ENCODE measurements around the gene XIST. TPM values are rescaled to one million over a fixed set of nuclear protein-coding genes. Genes with fewer than 3 reads are reported as not detected.

The XIST gene
- polyA plus RNA-seq, 1 donor (not counting 4 experiments of a cell fraction or from before 2014, with no cell fraction given), result 199 TPM

GRCh38 chrX:73852022-73852421 lies 492 bp downstream of the XIST start:
- Histone ChIP-seq H3K9me3 (ENCODE audit: control insufficient read depth, low read depth, low read length) (no peaks in the 10 kb centered on the region), H3K4me1 (ENCODE audit: control insufficient read depth, extremely low read depth, insufficient read depth, low read length) (no peaks in the 10 kb centered on the region), H3K27ac (ENCODE audit: control insufficient read depth, insufficient read depth, low read length) (peak overlapping the region; percentile 76), H3K4me2 (ENCODE audit: control insufficient read depth, extremely low read depth, insufficient read depth, low read depth, low read length) (peak overlapping the region; percentile 3), H3K9me1 (ENCODE audit: control insufficient read depth, extremely low read depth, insufficient read depth, low read length) (no peaks in the 10 kb centered on the region), H4K20me1 (ENCODE audit: control insufficient read depth, extremely low read depth, insufficient read depth, low read length) (peaks cover 12% of the 10 kb centered on the region), H3K4me3 (ENCODE audit: control insufficient read depth in 2 of 3, extremely low read depth in 1 of 3, insufficient read depth in 2 of 3, low read depth in 1 of 3, low read length in 3 of 3) (peak overlapping the region; percentile 46 to 72 (median 71)), H2AFZ (ENCODE audit: control insufficient read depth, low read length) (no peak overlapping the region), H3K27me3 (ENCODE audit: control insufficient read depth, extremely low read depth, insufficient read depth, low read length) (no peaks in the 10 kb centered on the region), H3K9ac (ENCODE audit: control insufficient read depth, extremely low read depth, insufficient read depth, low read length) (peak overlapping the region; percentile 86), H3K79me2 (ENCODE audit: control insufficient read depth, insufficient read depth, low read length) (peaks cover 48% of the 10 kb centered on the region), H3K36me3 (ENCODE audit: control insufficient read depth in 2 of 2, extremely low read depth in 1 of 2, insufficient read depth in 2 of 2, low read length in 2 of 2) (no peaks in the 10 kb centered on the region)
- dilution Hi-C loops (cut with MboI; ENCODE audit: extremely low pct_ligation_motif_present, low sequenced_read_pairs), result loop anchor here (25.0 kb wide), 1 partner anchor 285 kb away; no protein-coding TSS in a partner anchor
- no peak for FAIRE-seq
- no peak for DNase-seq (ENCODE audit: low read depth, low spot score)
- TF ChIP-seq EZH2 (IDR thresholded peaks at IDR 0.05; ENCODE audit: low read length), result no peak
- no peak for TF ChIP-seq CTCF (optimal IDR thresholded peaks at IDR 0.05 in 1 of 3, IDR thresholded peaks at IDR 0.05 in 1 of 3, conservative IDR thresholded peaks at IDR 0.05 in 1 of 3; ENCODE audit: extremely low read depth in 1 of 3, insufficient read depth in 2 of 3, low read length in 3 of 3)

- H3K9me3 ChIP-seq (ENCODE audit: control insufficient read depth, low read depth, low read length), result no peaks in the 10 kb centered on the region
- peaks cover 0 to 2% of the 10 kb centered on the region in 2 experiments for H3K36me3 ChIP-seq (ENCODE audit: control insufficient read depth in 2 of 2, extremely low read depth in 1 of 2, insufficient read depth in 2 of 2, low read length in 2 of 2)
- peak overlapping the region; percentile 86 for H3K9ac ChIP-seq (ENCODE audit: control insufficient read depth, extremely low read depth, insufficient read depth, low read length)
- no peaks in the 10 kb centered on the region for H3K9me1 ChIP-seq (ENCODE audit: control insufficient read depth, extremely low read depth, insufficient read depth, low read length)
- H3K4me1 ChIP-seq (ENCODE audit: control insufficient read depth, extremely low read depth, insufficient read depth, low read length), result no peaks in the 10 kb centered on the region
- H3K27me3 ChIP-seq (ENCODE audit: control insufficient read depth, extremely low read depth, insufficient read depth, low read length), result no peaks in the 10 kb centered on the region
- H4K20me1 ChIP-seq (ENCODE audit: control insufficient read depth, extremely low read depth, insufficient read depth, low read length), result peaks cover 16% of the 10 kb centered on the region
- FAIRE-seq (peak; percentile 79), DNase-seq (ENCODE audit: low read depth, low spot score) (peak; percentile 78)
- peak overlapping the region; percentile 76 for H3K27ac ChIP-seq (ENCODE audit: control insufficient read depth, insufficient read depth, low read length)
- peak overlapping the region; percentile 45 for H2AFZ ChIP-seq (ENCODE audit: control insufficient read depth, low read length)
- peak overlapping the region; percentile 55 for H3K4me2 ChIP-seq (ENCODE audit: control insufficient read depth, extremely low read depth, insufficient read depth, low read depth, low read length)
- H3K79me2 ChIP-seq (ENCODE audit: control insufficient read depth, insufficient read depth, low read length), result peaks cover 55% of the 10 kb centered on the region
- peak overlapping the region; percentile 46 to 72 (median 71) for H3K4me3 ChIP-seq (ENCODE audit: control insufficient read depth in 2 of 3, extremely low read depth in 1 of 3, insufficient read depth in 2 of 3, low read depth in 1 of 3, low read length in 3 of 3)
- TF ChIP-seq CTCF (optimal IDR thresholded peaks at IDR 0.05 in 1 of 3, IDR thresholded peaks at IDR 0.05 in 1 of 3, conservative IDR thresholded peaks at IDR 0.05 in 1 of 3; ENCODE audit: extremely low read depth in 1 of 3, insufficient read depth in 2 of 3, low read length in 3 of 3), result no peak
- no peak for TF ChIP-seq EZH2 (IDR thresholded peaks at IDR 0.05; ENCODE audit: low read length)
- dilution Hi-C loops (cut with MboI; ENCODE audit: extremely low pct_ligation_motif_present, low sequenced_read_pairs), result loop anchor here (25.0 kb wide), 1 partner anchor 286 kb away; no protein-coding TSS in a partner anchor
Measured at GRCh38 chrX:73851014-73852009, 1.2 kb downstream of the XIST start.

Measured in keratinocyte (primary cell).